Spleen (tissue), 7 donors: Measurements from ENCODE around the gene SLC34A1.

Experiments used
- POLR2A ChIP-seq, 3 donors: fragments of 450-650 bp; IDR thresholded peaks; one replicate each; pipeline ENCODE4 v1.5.1; 2017; ENCODE audit warnings: antibody characterized with exemption in 3 of 3, mild to moderate bottlenecking in 1 of 3
- POLR2AphosphoS5 ChIP-seq, 3 donors: sonication (generic); formaldehyde crosslinking; IDR thresholded peaks; one replicate each; pipeline ENCODE4 v1.5.1; 2017; ENCODE audit warnings: antibody characterized with exemption in 3 of 3
- TF ChIP-seq, protein P1 (sequence below), 11 experiments: fragments of 200-600 bp in 7 of 11; fragments of 450-650 bp in 4 of 11; sonication (generic) in 4 of 11; IDR thresholded peaks in 8 of 11; conservative IDR thresholded peaks in 3 of 11; 1 replicate in 7 of 11; 2 replicates in 4 of 11; pipeline versions ENCODE4 v1.4.0 to v1.8.0; 2016 to 2021; ENCODE audit warnings: antibody characterized with exemption in 11 of 11, inconsistent platforms in 4 of 11, mild to moderate bottlenecking in 1 of 11
- donor health status: DM: no; HTN: no; CAD: no; lungs with moderate emphysema.
- donor health status: DM: no; HTN: no; CAD: no.
- donor health status: DM: no; HTN: no; CAD: no.

DNA sequence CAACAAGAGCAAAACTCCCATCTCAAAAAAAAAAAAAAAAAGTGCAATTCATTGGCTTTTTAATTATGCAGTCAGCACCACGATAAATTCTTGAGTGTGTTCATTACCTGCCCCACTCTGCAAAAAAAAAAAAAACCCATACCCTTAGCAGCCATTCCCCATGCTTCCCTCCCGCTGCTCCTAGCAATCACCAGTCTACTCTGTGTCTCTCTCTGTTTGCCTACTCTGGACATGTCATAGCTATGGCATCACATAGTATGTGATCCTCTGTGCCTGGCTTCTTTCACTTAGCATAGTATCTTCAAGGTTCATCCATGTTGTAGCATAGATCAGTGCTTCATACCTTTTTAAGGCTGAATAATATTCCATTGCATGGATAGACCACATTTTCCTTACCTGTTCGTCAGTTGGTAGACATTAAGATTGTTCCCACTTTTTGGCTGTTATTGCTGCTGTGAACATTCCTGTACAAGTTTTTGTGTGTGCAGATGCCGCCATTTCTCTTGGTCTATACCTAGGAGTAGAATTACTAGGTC, 55.4 kb downstream of the SLC34A1 start:
- TF ChIP-seq POLR2AphosphoS5 (IDR thresholded peaks at IDR 0.05) (no peak), POLR2A (IDR thresholded peaks at IDR 0.05) (no peak)
- TF ChIP-seq, protein P1, sequence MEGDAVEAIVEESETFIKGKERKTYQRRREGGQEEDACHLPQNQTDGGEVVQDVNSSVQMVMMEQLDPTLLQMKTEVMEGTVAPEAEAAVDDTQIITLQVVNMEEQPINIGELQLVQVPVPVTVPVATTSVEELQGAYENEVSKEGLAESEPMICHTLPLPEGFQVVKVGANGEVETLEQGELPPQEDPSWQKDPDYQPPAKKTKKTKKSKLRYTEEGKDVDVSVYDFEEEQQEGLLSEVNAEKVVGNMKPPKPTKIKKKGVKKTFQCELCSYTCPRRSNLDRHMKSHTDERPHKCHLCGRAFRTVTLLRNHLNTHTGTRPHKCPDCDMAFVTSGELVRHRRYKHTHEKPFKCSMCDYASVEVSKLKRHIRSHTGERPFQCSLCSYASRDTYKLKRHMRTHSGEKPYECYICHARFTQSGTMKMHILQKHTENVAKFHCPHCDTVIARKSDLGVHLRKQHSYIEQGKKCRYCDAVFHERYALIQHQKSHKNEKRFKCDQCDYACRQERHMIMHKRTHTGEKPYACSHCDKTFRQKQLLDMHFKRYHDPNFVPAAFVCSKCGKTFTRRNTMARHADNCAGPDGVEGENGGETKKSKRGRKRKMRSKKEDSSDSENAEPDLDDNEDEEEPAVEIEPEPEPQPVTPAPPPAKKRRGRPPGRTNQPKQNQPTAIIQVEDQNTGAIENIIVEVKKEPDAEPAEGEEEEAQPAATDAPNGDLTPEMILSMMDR (IDR thresholded peaks at IDR 0.05 in 8 of 11, conservative IDR thresholded peaks at IDR 0.05 in 3 of 11), result no peak
